ENCODE data around the gene OGFOD3. TPM values are rescaled to one million over a fixed set of nuclear protein-coding genes. Genes with fewer than 3 reads are reported as not detected.

Gene OGFOD3
- total and polyA plus RNA-seq, 9 of the 15 experiments (the other 6 are each of a cell fraction or from before 2014, with no cell fraction given): 0.69 to 44.7 (median 18.9) TPM

DNA sequence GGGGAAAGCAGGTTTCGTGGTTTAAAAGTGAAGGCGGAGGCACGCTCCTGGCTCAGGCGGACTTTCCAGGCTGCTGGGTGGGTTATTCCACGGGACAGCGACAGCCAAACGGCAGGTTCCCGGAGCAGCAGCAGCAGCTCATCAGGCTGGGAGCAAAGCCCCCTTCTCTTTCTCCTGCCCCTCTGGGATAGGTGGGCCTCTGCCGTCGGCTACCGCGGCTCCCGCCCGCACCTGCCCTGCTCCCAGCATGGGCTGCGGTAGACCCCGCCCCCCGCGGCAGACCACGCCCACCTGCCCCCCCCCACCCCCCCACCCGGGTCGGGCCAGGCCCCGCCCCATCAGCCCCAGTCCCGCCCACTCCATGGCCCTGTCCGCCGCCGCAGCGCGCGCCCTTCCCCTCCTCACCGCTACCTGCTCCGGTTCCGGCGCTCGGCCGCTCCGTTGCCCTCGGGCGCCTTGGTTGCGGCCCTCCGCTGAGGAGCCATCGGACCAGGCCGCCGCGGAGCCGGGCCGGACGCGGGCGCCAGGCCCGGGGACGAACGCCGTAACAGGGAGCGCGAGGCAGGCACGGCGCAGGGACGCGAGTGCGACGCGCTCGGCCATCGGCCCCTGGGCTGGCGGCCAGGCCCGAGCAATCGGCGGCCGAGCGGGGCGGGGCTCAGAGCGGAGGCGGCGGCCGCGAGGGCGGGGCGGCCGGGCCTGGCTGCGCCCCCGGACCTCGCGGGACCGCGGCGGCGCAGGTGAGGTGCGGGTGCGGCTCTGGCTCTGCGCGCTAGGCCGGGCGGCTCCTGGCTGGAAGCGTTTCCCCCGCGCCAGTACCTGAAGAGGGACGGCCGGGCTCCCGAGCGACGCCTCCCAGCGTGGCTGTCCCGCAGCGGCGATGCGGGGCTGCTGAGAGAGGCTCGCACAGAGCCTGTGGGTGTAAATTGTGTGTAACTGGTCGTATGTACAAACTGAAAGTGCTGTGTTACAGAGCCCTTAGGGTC lies at the start of gene OGFOD3, which contains the start of gene HEXD (continued):
- TF ChIP-seq, protein P1, sequence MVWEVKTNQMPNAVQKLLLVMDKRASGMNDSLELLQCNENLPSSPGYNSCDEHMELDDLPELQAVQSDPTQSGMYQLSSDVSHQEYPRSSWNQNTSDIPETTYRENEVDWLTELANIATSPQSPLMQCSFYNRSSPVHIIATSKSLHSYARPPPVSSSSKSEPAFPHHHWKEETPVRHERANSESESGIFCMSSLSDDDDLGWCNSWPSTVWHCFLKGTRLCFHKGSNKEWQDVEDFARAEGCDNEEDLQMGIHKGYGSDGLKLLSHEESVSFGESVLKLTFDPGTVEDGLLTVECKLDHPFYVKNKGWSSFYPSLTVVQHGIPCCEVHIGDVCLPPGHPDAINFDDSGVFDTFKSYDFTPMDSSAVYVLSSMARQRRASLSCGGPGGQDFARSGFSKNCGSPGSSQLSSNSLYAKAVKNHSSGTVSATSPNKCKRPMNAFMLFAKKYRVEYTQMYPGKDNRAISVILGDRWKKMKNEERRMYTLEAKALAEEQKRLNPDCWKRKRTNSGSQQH (CRISPR knock-in tag; IDR thresholded peaks at IDR 0.05): no peak
- TF ChIP-seq HDAC3 (IDR thresholded peaks at IDR 0.05; ENCODE audit: borderline replicate concordance, partially characterized antibody): no peak
- TF ChIP-seq CREB1 (IDR thresholded peaks at IDR 0.05): peak; percentile 65; the same call in 1 of the 2 replicates
- TF ChIP-seq CREB1 (CRISPR knock-in tag; IDR thresholded peaks at IDR 0.05): no peak; the same call in 1 of the 2 replicates
- TF ChIP-seq NRF1 (conservative IDR thresholded peaks at IDR 0.05 in 1 of 2, IDR thresholded peaks at IDR 0.05 in 1 of 2): peak; percentile 82 to 86
- TF ChIP-seq NFE2 (IDR thresholded peaks at IDR 0.05; ENCODE audit: low read depth): no peak
- TF ChIP-seq, protein P2, sequence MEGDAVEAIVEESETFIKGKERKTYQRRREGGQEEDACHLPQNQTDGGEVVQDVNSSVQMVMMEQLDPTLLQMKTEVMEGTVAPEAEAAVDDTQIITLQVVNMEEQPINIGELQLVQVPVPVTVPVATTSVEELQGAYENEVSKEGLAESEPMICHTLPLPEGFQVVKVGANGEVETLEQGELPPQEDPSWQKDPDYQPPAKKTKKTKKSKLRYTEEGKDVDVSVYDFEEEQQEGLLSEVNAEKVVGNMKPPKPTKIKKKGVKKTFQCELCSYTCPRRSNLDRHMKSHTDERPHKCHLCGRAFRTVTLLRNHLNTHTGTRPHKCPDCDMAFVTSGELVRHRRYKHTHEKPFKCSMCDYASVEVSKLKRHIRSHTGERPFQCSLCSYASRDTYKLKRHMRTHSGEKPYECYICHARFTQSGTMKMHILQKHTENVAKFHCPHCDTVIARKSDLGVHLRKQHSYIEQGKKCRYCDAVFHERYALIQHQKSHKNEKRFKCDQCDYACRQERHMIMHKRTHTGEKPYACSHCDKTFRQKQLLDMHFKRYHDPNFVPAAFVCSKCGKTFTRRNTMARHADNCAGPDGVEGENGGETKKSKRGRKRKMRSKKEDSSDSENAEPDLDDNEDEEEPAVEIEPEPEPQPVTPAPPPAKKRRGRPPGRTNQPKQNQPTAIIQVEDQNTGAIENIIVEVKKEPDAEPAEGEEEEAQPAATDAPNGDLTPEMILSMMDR (IDR thresholded peaks at IDR 0.05 in 2 of 3, conservative IDR thresholded peaks at IDR 0.05 in 1 of 3; ENCODE audit: insufficient read depth in 2 of 3, low read depth in 1 of 3, low read length in 3 of 3): no peak
- TF ChIP-seq ZNF717 (CRISPR knock-in tag; IDR thresholded peaks at IDR 0.05): no peak
- 0 out of 2 replicates have a peak, but pooled peaks have one; percentile 21 for TF ChIP-seq ZNF644 (tag; IDR thresholded peaks at IDR 0.05; ENCODE audit: low read depth)
- peak; percentile 68; the same call in 1 of the 2 replicates for TF ChIP-seq ESRRA (IDR thresholded peaks at IDR 0.05; ENCODE audit: borderline replicate concordance, low read depth)
- TF ChIP-seq ZFP1 (CRISPR knock-in tag; IDR thresholded peaks at IDR 0.05): no peak
- TF ChIP-seq, protein P3, sequence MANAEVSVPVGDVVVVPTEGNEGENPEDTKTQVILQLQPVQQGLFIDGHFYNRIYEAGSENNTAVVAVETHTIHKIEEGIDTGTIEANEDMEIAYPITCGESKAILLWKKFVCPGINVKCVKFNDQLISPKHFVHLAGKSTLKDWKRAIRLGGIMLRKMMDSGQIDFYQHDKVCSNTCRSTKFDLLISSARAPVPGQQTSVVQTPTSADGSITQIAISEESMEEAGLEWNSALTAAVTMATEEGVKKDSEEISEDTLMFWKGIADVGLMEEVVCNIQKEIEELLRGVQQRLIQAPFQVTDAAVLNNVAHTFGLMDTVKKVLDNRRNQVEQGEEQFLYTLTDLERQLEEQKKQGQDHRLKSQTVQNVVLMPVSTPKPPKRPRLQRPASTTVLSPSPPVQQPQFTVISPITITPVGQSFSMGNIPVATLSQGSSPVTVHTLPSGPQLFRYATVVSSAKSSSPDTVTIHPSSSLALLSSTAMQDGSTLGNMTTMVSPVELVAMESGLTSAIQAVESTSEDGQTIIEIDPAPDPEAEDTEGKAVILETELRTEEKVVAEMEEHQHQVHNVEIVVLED (CRISPR knock-in tag; IDR thresholded peaks at IDR 0.05): peak; percentile 91
- TF ChIP-seq RFX5 (IDR thresholded peaks at IDR 0.05; ENCODE audit: low read depth, low read length): no peak
- no peak for TF ChIP-seq HSF4 (CRISPR knock-in tag; IDR thresholded peaks at IDR 0.05; ENCODE audit: borderline replicate concordance)
- 0 out of 2 replicates have a peak, but pooled peaks have one; percentile 3 for TF ChIP-seq SMC3 (conservative IDR thresholded peaks at IDR 0.05; ENCODE audit: insufficient read depth, low read depth, low read length)
- TF ChIP-seq, protein P4, sequence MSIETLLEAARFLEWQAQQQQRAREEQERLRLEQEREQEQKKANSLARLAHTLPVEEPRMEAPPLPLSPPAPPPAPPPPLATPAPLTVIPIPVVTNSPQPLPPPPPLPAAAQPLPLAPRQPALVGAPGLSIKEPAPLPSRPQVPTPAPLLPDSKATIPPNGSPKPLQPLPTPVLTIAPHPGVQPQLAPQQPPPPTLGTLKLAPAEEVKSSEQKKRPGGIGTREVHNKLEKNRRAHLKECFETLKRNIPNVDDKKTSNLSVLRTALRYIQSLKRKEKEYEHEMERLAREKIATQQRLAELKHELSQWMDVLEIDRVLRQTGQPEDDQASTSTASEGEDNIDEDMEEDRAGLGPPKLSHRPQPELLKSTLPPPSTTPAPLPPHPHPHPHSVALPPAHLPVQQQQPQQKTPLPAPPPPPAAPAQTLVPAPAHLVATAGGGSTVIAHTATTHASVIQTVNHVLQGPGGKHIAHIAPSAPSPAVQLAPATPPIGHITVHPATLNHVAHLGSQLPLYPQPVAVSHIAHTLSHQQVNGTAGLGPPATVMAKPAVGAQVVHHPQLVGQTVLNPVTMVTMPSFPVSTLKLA (conservative IDR thresholded peaks at IDR 0.05): peak in 1 of 2 experiments; percentile 50; a peak in 2 of 4 replicates
- TF ChIP-seq STAT5B (CRISPR knock-in tag; IDR thresholded peaks at IDR 0.05): no peak
- TF ChIP-seq, protein P5, sequence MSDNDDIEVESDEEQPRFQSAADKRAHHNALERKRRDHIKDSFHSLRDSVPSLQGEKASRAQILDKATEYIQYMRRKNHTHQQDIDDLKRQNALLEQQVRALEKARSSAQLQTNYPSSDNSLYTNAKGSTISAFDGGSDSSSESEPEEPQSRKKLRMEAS (CRISPR knock-in tag; IDR thresholded peaks at IDR 0.05): peak; percentile 71
- no peak for TF ChIP-seq NFATC3 (IDR thresholded peaks at IDR 0.05)
